NCI-H1930 (cell line): ENCODE data around the gene OR6B1.
"Not testable (repeated sequence)": the region's sequence is repeated elsewhere in the genome, so short reads cannot be mapped to it uniquely, and the experiment has no call there.

Experiments
- DNase-seq, 2 experiments: peaks; one replicate each; lab custom pipeline; 2025; lab: John Stamatoyannopoulos, UW

Gene OR6B1

DNA sequence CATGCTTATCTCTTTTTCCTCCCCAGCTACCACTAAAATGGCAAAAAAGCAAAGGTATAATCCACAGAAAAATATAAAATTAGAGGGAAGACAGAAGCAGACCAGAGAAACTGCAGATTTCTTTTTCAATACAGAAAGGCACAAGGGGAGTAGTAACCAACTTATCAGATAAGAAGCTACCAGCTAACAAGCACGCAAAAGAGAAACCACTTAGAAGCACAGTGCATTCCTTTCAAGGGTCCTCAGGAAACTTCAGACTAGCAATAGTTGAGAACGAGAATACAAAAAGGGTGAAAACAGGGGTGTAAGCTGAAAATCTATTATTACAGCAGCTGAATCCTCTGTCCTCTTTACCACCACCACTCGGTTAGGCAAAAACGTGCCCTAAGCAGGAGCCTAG is 38.8 kb downstream of the OR6B1 start:
- DNase-seq, result no peak

GRCh38 chr7:144048648-144049047 is 48.5 kb downstream of the OR6B1 start, which contains the start of gene OR2A5:
OR2A5 (plus strand) TSS chr7:144048948; CDS start chr7:144050402, 1,454 bp downstream.
- peak; percentile 89 to 90 for DNase-seq

DNA sequence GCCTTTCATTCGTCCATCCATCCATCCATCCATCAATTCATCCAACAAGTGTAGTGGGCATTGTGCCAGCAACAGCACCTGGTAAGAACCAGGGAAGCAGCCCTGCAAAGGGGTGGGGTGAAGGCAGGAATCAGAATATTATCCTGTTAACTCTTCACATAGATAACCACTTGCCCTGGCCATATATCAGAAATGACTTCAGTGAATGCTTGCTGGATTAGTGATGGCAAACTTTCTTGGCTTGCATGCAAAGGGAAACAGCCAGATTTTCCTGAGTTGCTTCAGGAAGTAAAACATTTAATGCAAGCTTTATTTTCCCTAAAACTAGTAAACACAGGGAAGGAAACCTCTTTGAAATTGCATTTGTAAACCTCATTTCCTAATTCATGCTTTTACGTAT is 49.4 kb downstream of the OR6B1 start:
- DNase-seq, result peak in 1 of 2 experiments; percentile 48

DNA sequence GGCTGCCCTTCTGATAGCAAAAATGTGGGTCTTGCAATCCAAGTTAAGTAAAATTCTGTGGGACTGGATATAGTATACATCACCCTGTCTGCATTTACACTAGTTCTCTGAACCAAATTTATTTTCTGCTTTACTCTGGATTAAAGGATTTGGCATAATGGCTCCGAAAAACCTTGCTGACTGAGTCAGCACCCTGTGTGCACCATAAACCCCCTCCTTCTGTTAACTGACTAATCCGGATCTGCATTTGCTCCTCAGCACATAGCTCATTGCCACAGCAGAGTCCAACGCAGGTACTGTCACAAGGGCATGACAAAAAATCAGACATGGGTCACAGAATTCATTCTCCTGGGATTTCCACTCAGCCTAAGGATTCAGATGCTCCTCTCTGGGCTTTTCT is 50.0 kb downstream of the OR6B1 start:
- no peak for DNase-seq

DNA sequence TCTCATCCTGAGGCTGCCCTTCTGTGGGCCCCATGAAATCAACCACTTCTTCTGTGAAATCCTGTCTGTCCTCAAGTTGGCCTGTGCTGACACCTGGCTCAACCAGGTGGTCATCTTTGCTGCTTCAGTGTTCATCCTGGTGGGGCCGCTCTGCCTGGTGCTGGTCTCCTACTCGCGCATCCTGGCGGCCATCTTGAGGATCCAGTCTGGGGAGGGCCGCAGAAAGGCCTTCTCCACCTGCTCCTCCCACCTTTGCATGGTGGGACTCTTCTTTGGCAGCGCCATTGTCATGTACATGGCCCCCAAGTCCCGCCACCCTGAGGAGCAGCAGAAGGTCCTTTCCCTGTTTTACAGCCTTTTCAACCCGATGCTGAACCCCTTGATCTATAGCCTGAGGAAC is 50.8 kb downstream of the OR6B1 start:
- DNase-seq, result not testable (repeated sequence)

DNA sequence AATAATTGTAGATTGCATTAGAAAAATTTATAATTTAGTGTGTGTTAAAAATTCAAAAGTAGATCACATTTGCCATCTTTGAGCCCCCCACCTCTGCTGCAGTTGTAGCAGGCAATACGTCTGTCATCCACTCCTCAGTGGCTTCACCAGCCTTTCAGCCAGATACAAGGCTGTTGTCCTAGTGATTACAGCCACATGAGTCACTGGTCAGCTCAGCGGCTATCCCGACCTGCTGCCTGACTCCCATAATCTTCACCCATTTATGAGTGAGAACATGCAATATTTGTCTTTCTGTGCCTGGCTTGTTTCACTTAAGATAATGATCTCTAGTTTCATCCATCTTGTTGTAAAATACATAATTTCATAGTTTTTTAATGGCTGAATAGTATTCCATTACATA is 57.8 kb downstream of the OR6B1 start:
- DNase-seq, result no peak
